Glomerular visceral epithelial cell (primary cell): ENCODE measurements around the gene GSK3A.
A peak's percentile ranks its signal among the peaks of the same experiment; 100 is the strongest.
"Not testable (repeated sequence)": the region's sequence is repeated elsewhere in the genome, so short reads cannot be mapped to it uniquely, and the experiment has no call there.

ENCODE experiments used
- DNase-seq: peaks from one replicate; pipeline ENCODE4 v3.0.0-alpha.2; 2016; ENCODE audit errors: extremely low spot score

GSK3A gene

GRCh38 chr19:42268704-42269477 lies 26.5 kb upstream of the GSK3A start, which contains the start of gene CIC:
Gene CIC (plus strand): TSS chr19:42269252. CDS start chr19:42271784, 2,532 bp downstream.
- DNase-seq, result peak; percentile 100

DNA sequence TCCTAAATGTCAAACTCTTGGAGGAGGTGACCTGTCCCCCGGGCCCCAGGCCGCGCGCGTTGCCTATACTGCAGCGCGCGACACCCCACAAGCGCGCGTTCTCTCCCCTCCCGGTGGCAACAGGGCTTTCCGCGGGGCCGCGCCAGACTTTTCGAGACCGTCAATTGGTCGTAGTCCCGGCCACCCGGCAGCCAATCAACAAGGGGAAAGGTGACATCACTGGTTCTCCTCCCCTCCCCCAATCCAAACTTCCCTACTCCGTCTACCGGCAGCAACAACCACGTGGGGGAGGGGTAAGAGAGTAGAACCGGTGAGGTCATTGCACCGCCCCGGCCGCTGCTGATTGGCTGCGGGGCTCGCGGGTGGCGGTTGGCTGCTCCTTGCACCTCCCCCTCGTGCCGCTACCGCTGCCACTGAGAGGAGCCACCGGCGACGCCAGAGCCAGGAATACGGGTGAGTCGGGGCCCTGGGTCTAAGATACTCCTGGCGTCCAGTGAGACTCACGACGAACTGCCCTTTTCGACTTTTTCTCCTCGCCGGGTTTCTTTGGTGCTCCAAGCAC lies 25.8 kb upstream of the GSK3A start:
- DNase-seq, result peak; percentile 100

DNA sequence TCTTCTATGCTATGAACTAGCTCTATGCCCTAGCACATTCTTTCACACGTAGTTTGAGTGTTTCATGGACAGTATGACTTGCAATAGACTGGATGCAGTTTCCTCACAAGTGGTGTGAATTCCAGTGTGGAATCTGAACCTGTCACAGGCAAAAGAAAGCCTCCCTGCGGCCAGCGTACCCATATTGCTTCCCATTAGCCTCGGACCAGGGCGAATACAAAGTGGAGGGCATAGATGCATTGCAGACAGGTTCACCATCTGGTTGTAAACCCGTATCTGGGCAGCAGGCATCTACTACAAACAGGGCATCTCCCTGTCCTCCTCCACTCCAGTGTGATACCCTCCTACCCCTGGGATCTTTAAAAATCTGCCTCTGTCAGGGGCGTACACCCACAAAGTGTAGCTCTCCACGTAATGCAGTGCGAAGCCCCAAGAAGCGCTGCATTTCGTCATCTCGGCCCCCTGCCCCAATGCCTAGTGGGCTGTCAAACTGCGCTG lies 25.3 kb upstream of the GSK3A start:
- no peak for DNase-seq

DNA sequence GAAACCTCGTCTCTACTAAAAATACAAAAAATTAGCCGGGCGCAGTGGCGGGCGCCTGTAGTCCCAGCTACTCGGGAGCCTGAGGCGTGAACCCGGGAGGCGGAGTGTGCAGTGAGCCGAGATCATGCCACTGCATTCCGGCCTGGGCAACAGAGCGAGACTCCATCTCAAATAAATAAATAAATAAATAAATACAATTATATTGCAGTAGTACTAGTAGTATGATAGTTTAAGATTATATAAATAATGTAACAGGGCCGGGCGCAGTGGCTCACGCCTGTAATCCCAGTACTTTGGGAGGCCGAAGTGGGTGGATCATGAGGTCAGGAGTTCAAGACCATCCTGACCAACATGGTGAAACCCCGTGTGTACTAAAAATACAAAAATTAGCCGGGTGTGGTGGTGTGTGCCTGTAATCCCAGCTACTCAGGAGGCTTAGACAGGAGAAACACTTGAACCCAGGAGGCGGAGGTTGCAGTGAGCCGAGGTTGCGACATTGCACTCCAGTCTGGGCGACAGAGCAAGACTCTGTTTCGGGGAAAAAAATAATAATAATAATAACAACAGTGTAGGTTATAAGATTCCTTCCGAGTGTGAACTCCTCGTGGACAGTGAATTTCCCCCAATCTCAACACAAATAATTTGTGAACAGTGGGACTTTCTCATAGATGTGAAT lies 24.7 kb upstream of the GSK3A start:
- DNase-seq, result not testable (repeated sequence)

DNA sequence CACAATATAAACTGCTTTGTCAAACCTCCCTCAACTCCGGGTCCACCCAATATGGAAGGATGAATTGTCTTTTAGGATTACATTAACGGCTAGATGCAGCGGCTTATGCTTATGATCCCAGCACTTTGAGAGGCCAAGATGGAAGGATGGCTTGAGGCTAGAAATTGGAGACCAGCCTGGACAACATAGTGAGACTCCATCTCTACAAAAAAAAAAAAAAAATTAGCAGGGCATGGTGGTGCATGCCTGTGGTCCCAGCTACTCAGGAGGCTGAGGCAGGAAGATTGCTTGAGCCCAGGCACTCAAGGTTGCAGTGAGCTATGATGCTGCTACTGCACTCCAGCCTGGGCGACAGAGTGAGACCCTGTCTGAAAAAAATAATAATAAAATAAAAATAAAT lies 23.7 kb upstream of the GSK3A start:
- not testable (repeated sequence) for DNase-seq

- DNase-seq, result no peak
These were observed 19.4 kb upstream of the GSK3A start for GRCh38 chr19:42261763-42262162.

GRCh38 chr19:42257842-42258241 lies 15.4 kb upstream of the GSK3A start:
- not testable (repeated sequence) for DNase-seq

DNA sequence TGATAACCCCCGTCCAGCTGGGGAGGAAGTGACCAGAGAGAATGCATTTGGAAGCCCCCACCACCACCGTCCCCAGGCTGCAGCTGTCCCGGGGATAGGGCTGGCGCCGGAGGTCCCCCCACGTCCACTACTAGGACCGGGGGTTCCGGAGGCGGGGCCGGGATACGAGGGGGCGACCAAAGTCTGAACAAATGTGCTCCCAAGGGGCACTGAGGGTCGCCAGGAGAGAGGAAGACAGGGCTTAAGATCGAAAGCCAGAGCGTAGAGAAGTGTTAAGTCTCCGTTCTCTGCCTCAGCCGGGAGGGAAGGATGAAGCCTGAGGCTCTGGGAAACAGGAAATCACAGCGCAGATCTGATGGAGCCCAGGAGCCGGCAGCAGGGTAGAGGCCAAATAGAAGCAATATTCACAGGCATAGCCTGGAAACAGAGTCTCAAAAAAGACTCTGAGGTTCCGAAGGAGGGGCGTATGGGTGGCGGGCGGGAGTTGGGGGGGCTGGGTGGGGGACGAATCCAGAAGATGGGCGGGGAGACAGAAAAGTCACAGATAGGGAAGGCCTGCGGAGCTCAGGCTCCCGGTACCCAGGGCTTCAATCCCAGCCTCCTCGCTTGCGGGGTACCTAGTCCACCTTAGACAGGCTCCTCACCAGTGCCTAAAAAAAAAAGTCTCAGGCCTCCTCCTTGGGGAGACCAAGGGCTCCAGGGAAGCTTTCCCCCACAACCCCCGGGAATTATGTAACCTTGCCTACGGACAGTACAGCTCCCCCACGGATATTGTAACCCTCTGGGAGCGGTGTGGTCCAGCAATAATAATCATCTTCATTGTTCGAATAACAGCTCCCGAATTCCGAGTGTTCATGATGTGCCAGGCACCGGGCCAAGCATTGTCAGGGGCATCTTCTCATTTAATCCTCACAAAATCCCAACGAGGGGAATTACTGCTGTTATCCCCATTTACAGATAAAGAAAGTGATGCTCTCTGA lies 13.7 kb upstream of the GSK3A start:
- peak; percentile 50 for DNase-seq

GRCh38 chr19:42254850-42255765 lies 12.7 kb upstream of the GSK3A start, which contains the start of gene ERF:
Gene ERF (minus strand): TSS chr19:42255128. CDS start chr19:42254999, 129 bp downstream.
- peak; percentile 94 for DNase-seq

- DNase-seq, result peak; percentile 66
These were observed 11.9 kb upstream of the GSK3A start for GRCh38 chr19:42254089-42254849.

GRCh38 chr19:42253245-42254088 lies 11.1 kb upstream of the GSK3A start:
- peak; percentile 58 for DNase-seq

DNA sequence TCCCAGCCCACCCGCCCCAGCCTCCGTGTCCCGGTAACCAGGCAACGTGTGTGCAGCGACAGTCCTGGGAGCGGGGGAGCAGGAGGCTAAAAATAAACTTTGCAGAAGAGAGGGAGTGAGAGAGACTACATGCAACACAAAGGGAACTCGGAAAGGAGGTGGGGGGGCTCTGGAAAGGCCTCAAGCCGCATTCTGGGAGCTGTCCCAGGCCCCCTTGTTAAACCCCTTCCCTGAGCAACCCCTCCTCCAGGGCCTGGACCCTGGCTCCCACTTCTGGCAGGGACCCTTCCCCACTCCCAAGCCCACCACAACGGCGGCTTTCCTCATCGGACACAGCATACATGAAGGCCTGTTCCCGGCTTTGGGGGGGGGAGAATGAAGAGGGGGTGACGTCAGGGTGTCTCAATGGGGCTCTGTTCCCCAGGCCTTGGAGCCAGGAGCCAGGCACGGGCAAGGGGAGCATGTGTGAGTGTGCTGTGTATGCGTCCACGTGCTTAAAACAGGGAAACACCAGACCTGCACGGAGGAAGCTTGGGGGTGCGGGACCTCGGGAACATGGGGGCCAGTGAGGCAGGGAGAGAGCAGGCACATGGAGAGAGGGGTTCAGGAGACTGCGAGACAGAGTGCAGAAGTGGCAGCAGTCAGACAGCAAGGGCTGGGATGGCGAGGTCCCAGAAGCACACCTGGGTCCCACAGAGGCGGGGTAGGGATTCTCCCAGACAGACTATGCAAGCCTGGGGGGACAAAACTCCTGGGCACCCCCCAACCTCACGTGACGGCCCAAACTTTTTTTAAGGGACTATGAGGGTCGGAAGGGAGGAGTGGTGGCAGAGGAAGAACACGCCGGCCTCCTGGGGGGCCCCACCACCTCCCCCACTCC lies 10.2 kb upstream of the GSK3A start:
- DNase-seq, result peak; percentile 54

DNA sequence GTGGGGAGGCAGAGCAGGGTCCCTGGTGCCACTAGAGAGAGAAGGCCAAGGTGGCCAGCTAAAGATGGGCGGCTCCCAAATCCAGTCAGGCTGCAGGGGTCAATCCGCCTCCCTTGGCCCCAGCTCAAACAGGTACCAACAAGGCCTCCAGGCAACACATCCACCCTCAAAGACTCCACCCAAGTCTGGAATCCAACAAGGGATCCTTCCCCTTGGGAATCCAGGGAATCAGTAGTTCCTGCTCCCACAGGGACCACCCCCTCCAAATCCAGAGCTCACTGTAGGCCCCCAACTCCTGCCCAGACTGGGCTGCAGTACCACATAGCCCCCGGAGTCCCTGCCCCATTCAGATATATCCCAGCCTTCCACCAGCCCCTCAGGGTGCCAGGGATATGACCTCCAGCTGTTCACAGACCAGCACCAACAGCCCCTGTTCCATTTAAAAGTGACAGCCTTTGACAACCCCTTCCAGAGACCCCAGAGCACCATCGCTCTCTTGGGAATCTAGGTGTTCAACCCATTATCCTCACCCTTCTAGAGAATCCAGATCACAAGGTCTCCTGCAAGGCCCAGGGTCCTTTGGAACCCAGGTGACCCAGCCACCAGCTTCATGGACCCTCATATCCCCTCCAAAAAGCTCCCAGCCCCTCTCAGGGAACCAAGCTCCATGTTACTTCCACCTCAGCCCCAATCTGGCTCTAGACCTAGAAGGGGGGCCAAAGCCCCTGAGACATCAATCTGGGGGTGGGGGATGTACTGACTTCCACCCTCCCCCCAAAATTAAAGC lies 9.4 kb upstream of the GSK3A start:
- no peak for DNase-seq

GRCh38 chr19:42250666-42251531 lies 8.5 kb upstream of the GSK3A start:
- peak; percentile 60 for DNase-seq

DNA sequence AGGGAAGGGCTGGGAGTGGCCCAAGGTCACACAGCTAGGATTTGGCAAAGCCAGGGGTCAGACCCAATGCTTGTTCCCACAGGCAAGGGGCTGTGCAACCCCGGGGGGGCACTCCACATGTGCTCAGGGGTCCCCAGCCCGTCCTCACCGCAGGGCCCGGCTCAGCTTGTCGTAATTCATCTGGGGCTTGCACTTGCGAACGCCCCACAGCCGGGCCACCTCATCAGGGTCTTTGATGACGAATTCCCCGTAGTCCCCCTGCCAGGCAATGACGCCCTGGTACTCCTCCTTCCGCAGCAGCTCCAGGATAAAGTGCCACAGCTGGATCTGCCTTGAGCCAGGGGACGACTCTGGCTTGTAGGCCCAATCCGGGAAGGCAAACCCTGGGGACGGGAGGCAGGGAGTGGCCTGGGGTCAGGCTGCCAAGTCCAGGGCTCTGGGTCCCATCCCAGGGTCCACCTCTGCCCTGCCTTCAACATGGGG lies 7.8 kb upstream of the GSK3A start:
- DNase-seq, result no peak

DNA sequence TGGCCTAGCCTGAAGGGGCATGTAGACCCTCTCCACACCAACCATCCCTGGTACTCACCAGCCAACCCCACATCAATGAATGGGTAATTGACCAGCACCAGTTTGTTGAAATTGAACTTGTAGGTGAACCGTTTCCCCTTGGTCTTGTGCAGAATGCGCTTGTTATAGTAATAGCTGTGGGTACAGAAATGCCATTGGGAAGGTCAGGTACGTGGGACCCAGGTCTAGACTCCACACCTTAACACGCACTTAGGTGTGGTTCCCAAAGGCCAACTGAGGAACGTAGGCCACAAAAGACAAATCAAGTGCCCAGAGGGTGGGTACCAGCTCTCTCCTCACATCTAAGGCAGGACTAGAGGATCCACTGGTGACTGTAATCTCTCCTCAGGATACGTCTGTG lies 7.4 kb upstream of the GSK3A start:
- DNase-seq, result no peak
